ENCODE results near the gene MGARP.

GRCh38 chr4:139279760-139280620 lies at the start of gene MGARP:
- TF ChIP-seq, protein P1, sequence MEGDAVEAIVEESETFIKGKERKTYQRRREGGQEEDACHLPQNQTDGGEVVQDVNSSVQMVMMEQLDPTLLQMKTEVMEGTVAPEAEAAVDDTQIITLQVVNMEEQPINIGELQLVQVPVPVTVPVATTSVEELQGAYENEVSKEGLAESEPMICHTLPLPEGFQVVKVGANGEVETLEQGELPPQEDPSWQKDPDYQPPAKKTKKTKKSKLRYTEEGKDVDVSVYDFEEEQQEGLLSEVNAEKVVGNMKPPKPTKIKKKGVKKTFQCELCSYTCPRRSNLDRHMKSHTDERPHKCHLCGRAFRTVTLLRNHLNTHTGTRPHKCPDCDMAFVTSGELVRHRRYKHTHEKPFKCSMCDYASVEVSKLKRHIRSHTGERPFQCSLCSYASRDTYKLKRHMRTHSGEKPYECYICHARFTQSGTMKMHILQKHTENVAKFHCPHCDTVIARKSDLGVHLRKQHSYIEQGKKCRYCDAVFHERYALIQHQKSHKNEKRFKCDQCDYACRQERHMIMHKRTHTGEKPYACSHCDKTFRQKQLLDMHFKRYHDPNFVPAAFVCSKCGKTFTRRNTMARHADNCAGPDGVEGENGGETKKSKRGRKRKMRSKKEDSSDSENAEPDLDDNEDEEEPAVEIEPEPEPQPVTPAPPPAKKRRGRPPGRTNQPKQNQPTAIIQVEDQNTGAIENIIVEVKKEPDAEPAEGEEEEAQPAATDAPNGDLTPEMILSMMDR (IDR thresholded peaks at IDR 0.05; ENCODE audit: low read depth, low read length) = no peak
- no peak for TF ChIP-seq POLR2A (IDR thresholded peaks at IDR 0.05; ENCODE audit: extremely low read depth, insufficient read length)
